NCI-H748 (cell line): ENCODE results near the gene UNC13B.
"Not testable (repeated sequence)": the region's sequence is repeated elsewhere in the genome, so short reads cannot be mapped to it uniquely, and the experiment has no call there.

Experiments
- DNase-seq: peaks from one replicate; lab custom pipeline; 2025; ENCODE audit not compliant: unreplicated experiment; lab: John Stamatoyannopoulos, UW

Gene UNC13B

GRCh38 chr9:35162605-35163315 is 951 bp downstream of the UNC13B start:
- DNase-seq, result no peak

- DNase-seq, result peak; percentile 12
Observed at GRCh38 chr9:35163413-35163812, 1.6 kb downstream of the UNC13B start.

GRCh38 chr9:35164711-35165110 is 2.9 kb downstream of the UNC13B start:
- DNase-seq, result no peak

DNA sequence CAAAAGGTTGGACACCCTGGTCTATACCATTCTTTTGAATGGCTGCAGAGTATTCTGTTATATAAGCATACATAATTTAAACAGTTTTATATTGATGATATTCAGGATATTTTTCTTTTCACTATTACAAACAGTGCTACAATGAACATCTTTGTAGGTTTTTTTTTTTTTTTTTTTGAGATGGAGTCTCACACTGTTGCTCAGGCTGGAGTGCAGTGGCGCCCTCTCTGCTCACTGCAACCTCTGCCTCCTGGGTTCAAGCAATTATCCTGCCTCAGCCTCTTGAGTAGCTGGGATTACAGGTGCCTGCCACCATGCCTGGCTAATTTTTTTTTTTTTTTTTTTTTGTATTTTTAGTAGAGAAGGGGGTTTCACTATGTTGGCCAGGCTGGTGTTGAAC is 5.6 kb downstream of the UNC13B start:
- DNase-seq, result not testable (repeated sequence)

- DNase-seq, result no peak
Observed at GRCh38 chr9:35168963-35169362, 7.2 kb downstream of the UNC13B start.

- peak; percentile 96 for DNase-seq
Observed at GRCh38 chr9:35172878-35173277, 11.1 kb downstream of the UNC13B start.

DNA sequence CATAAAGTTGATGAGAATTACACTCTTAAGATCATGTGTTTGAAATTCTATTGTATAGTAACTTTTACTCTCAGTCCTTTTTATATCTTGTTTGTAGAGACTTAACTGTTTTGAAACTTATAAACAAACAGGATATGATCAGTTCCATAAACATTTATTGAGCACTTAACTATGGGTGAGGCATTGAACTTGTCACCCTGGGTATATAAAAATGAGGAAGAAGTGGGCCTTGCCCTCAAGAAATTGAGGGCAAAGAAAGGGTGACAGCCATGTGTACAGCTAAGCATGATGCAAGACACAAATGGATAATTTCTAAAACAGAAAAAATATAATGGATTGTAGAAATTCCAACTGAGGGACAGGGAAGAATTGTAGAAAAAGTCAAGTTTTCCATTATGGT is 15.7 kb downstream of the UNC13B start:
- DNase-seq, result no peak

DNA sequence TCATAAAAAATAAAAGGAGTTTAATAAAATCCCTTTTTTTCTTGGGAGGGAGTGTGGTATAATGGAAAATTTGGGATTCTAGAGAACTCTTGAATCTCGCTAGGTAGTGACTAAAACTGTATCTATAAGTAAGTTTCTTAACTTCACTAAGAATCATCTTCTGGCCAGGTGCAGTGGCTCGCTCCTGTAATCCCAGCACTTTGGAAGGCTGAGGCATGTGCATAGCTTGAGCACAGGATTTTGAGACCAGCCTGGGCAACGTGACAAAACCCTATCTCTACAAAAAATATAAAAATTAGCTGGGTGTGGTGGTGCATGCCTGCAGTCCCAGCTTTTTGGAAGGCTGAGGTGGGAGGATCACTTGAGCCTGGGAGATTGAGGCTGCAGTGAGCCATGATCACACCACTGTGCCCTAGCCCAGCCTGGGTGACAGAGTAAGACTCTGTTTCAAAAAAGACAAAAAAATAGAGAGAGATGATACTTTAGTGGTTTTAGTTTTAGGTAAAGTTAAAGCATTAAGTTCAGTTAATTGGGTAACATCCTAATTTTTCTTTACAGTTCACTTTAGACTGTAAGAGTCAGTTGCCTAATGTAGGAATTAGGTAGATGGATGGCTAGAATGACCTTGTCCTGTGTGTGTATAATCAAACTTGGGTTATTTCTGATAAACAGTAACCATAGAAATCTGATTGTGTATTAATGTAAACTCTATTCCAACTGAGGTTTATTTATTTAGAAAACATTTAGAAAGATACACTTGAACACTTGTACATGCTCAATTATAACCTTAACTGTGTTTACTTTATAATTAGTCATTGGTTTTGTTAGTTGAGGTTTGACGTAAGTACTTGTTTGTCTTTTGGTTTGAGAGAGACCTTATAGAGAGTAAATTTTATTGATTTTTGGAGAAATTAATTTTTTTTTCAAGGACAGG is 17.8 kb downstream of the UNC13B start:
- peak; percentile 82 for DNase-seq

DNA sequence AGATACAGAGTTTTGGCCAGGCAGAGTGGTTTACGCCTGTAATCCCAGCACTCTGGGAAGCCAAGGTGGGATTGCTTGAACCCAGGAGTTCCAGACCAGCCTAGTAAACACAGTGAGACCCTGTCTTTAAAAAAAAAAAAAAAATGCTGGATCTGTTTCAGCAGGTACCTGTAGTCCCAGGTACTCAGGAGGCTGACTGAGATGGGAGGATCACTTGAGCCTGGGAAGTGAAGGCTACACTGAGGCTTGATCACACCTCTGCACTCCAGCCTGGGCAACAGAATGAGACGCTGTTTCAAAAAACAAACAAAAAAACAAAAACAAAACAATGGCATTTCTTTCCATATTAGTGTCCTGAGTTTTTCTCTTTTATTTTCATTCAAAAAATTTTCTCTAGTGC is 19.0 kb downstream of the UNC13B start:
- peak; percentile 59 for DNase-seq

DNA sequence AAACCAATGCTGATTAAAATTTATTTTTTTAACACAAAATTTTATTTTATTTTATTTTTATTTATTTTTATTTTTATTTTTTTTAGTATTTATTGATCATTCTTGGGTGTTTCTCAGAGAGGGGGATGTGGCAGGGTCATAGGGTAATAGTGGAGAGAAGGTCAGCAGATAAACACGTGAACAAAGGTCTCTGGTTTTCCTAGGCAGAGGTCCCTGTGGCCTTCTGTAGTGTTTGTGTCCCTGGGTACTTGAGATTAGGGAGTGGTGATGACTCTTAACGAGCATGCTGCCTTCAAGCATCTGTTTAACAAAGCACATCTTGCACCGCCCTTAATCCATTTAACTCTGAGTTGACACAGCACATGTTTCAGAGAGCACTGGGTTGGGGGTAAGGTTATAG is 20.6 kb downstream of the UNC13B start:
- peak; percentile 67 for DNase-seq

DNA sequence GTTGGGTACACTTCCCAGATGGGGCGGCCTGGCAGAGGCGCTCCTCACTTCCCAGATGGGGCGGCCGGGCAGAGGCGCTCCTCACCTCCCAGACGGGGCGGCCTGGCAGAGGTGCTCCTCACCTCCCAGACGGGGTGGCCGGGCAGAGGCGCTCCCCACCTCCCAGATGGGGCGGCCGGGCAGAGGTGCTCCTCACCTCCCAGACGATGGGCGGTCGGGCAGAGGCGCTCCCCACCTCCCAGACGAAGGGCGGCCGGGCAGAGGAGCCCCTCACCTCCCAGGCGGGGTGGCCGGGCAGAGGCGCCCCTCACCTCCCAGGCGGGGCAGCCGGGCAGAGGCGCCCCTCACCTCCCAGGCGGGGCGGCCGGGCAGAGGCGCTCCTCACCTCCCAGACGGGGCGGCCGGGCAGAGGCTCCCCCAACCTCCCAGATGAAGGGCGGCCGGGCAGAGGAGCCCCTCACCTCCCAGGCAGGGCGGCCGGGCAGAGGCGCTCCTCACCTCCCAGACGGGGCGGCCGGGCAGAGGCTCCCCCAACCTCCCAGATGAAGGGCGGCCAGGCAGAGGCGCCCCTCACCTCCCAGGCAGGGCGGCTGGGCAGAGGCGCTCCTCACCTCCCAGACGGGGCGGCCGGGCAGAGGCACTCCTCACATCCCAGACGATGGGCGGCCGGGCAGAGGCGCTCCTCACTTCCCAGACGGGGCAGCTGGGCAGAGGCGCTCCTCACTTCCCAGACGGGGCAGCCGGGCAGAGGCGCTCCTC is 21.4 kb downstream of the UNC13B start:
- not testable (repeated sequence) for DNase-seq

GRCh38 chr9:35183755-35184480 is 22.1 kb downstream of the UNC13B start:
- DNase-seq, result not testable (repeated sequence)

GRCh38 chr9:35186524-35186923 is 24.7 kb downstream of the UNC13B start:
- DNase-seq, result peak; percentile 31

DNA sequence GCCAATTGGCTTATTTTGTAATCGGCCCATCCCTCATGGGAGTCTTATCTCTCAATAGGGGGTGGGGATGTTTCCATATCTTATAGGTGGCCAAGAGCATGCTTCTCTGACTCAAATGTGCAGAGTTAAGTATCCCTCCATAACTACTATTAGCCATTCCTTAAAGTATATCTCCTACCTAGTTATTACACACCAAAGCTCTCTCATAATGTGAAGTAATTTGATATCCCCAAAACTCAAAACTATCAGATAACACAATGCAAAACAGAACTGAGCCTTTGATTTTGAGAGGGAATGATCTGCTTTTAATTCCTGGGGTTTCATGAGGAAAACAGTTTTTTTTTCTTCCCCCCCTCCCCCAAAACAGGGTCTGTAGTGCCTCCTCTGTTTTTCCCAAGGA is 28.4 kb downstream of the UNC13B start:
- DNase-seq, result no peak

- DNase-seq, result no peak
Observed at GRCh38 chr9:35191105-35191504, 29.3 kb downstream of the UNC13B start.

GRCh38 chr9:35193762-35194161 is 32.0 kb downstream of the UNC13B start:
- DNase-seq, result peak; percentile 10

DNA sequence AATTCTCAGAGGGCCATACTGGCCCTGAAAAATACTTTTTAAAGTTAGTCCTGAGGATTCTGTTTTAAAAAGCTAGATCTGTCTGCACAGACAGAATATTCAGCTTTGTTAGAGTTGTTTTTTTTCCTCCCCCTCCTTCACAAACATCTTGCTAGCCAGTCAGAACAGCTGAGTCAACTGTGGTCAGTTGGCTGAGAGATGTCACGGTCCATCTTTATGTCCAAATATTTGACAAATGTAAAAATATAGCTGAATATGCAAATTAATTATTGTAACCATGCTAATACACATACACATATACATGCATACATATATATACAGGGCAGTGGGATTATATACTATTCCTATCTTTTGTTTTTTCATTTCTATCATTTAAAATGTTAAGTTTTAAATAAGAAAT is 33.9 kb downstream of the UNC13B start:
- no peak for DNase-seq

GRCh38 chr9:35198191-35198590 is 36.4 kb downstream of the UNC13B start:
- no peak for DNase-seq

DNA sequence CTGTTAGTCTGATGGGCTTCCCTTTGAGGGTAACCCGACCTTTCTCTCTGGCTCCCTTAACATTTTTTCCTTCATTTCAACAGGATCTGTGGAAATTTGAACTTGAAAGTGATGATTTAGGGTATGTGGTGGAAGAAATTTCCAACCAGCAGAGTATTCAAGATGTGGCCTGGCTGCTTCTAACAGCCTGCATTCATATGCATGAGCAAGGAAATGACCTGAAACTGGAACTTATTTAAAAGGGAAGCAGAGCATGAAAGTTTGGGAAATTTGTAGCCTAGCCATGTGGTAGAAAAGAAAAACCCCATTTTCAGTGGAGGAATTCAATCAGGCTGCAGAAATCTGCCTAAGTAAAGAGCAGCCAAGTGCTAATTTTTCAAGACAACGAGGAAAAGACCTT is 41.7 kb downstream of the UNC13B start:
- DNase-seq, result peak; percentile 41

- no peak for DNase-seq
Observed at GRCh38 chr9:35205340-35205739, 43.5 kb downstream of the UNC13B start.

DNA sequence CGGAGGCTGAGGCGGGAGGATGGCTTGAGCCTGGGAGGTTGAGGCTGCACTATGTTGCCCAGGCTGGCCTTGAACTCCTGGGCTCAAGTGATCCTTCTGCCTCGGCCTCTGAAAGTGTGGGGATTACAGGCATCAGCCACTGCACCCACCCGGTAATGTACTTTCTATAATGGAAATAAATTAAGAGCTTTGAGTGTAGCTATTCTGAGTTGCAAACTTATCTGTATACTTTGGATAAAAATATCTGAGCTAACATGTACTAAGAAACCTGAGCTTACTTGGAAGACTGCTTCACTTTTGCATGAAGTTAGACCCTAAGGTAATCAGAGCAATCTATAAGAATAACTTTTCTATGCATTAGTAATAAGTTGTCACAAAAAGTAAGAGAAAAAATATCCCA is 50.0 kb downstream of the UNC13B start:
- DNase-seq, result no peak
